HG03432 (cell line): ENCODE data around the gene C2orf66.

Source experiments
- ATAC-seq: cut with Tn5 transposase; IDR thresholded peaks from one replicate; pipeline ENCODE4 v1.9.1; 2021; ENCODE audit warnings: mild to moderate bottlenecking, moderate library complexity; ENCODE audit not compliant: unreplicated experiment

C2orf66 gene

DNA sequence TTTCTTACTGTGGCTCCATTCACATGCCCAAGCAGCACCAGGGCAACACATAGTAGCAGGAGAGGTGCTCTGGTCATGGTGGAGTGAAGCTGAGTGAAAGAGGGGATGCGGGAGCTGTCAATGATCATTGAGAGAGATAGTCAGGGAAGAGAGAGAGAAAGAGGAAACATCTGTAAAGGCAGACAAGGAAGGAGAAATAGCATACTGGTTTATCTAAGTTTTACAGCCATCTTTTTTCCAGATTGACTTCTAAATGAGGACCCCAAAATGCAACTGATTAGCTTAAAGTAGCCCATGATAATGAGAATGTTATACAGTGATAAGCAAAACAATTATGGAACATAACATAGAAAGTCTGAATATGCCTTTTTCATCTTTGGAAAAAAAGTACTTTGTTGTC, at the start of gene C2orf66:
C2orf66 (minus strand) TSS at position 96 of the 400 bp plus-strand sequence; CDS start at position 77, 19 bp downstream.
- no peak for ATAC-seq

DNA sequence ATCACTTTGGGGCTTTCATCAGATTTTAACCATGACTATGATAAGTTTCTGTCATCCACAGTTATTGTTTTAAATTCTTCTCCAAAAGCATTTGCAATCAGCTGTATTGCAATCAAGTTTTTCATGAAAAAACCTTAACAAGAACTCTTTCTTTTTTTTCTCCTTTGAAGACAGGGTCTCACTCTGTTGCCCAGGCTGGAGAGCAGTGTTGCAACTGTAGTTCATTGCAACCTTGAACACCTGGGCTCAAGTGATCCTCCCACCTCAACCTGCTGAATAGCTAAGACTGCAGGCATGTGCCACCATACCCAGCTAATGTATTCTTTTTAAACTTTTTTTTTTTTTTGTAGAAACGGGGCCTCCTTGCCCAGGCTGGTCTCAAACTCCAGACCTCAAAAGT, 45.5 kb upstream of the C2orf66 start:
- ATAC-seq: no peak

DNA sequence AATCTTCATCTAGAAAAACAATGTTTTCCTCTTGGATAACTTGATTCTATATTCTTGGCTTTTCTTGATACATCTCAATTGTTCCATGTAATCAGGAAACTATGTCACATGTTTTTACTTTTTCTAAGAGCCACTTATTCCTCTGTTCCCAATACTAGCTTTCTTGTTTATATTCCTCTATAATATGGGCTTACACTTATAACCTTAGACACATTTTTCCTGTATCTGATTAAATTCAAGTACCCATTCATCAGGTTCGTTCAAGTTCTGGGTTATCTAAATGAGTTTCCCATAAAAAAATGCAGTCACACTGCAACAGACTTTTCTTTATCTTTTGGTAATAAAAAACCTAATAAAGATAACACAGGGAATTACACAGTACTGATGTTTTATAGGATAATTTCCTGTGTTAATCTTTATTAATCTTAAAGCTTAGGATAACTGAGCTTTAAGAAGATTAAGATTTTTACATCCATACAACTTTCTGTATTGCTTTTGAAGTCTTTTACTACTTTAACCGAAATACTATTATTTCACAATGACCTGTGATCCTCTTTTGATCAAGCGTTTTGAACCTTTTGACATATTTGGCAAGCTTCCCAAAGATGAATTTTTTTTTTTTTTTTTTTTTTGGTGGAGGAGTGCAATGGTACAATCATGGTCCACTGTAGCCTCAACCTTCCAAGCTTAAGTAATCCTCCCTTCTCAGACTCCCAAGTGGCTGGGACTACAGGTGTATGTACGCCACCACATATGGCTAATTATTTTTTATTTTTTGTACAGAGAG, 44.3 kb upstream of the C2orf66 start:
- no peak for ATAC-seq

DNA sequence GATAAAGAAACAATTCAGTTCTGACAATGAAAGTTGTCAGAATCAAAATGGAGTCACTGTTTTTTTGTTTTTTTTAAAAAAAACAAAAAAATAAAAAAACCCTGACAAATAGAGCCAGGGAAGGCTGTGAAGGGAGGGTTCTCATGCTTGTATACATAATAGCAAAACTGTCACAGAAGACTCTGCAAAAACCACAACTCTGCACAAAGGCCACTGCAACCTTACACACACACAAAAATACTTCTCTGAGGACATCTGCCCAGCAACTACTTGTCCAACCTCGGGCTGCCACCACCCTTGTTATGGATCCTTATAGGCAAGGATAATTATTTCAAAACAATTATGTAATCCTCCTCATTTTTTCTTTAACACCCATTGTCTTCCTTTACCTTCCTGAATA, 41.9 kb upstream of the C2orf66 start:
- ATAC-seq: no peak

DNA sequence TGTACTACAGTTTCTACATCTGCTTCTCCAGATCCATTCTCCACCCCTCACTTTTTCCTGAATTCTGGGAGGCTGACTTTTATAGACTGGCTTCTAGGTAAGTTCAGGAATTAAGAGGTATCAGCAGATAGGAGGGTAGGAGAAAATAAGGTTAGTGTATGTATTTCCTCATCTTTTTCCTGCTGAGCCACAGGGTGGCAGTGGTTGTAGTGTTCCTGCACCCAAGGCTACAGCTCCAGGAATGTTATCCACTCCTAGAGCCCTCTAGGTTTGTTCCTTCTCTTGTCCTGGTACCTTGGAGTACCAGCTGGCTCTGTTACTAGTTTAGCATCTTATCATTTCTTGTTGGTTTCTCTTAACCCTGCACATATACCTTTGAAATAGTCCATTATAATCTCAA, 40.7 kb upstream of the C2orf66 start:
- no peak for ATAC-seq

DNA sequence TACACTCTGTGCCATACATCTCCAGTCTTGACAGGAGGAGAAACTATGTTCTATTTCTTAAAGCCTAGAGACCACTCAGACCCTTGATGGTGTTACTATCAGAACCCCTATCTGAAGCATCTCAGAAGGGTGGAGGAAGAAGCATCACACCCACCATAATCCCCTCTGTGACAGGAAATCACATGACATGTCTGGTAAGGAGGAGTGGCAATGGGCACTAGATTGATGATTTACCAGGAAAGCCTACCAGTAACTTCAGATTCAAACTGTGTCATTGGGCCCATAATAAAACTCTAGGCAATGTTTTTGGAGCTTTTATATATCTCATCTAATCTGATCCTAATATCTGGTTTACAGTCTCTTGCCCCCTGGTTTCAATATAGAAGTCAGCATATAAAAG, 37.1 kb upstream of the C2orf66 start:
- ATAC-seq: no peak

DNA sequence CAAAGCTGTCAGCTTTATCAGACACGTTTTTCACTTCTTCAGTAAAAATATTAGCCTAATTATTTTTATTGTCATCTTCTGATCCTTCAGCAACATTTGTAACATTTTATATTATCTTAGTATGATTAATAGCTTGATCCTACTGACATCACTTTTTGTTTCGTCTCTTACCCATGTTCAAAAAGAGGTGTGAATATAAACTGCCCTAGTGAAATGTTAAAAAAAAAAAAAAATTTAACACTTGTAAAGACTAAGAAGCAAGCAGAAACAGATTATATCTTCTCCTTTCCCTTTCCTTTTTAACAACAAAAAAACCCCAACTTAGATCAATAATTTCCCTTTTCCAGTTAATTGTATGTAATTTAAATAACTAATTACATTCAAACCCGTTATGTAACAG, 36.2 kb upstream of the C2orf66 start:
- no peak for ATAC-seq

DNA sequence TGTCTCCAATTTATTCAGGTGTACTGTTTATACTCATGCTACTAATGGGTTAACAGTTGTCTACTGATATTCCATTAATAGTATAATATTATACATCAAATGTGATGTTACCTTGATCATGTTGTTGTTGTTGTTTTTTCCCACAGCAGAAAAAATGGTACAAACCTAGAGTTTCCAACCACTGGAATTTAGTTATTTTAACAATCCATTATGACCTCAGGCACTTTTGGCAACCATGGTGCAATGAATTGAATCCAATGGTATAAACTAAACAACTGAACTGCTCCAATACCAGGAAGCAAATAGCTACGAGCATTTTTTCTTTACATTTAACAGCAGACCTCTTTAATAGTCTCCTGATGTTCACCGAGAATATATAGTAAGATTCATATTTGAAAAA, 31.0 kb upstream of the C2orf66 start:
- ATAC-seq: no peak

DNA sequence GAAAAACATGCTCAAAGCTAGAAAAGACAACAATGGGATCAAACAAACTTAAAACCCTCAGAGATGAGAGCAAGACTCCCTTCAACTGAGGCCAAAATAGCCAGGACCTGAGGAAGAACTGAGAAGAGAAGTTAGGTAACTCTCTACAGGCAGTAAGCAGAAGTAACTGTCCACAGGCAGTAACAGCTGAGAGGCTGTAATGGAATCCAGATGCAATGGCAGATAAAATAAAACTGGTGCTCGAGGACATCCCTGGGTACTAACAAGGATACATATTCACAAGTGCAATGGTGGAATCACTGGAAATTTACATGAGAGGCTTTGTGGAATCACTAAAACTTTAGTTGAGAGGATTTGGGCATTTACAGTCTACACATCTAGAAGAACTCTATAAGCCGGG, 30.4 kb upstream of the C2orf66 start:
- no peak for ATAC-seq

DNA sequence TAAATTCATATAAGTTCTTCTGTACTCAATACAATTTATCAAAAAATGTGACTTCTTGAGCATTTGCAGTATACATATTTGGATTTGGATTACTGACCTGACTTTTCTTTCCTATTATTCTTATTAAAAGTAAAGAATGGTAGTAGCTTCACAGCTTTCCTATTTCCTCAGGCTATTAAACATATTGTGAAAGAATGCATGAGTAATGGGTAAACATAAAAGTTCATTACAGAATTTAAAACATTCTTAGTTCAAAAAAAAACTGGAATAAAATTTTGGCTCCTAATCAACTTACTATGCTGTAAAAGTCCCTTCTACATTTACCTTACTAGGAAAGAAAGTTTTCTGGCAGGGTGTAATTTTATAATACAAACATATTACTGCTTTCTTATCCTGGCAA, 27.3 kb upstream of the C2orf66 start:
- ATAC-seq: no peak

DNA sequence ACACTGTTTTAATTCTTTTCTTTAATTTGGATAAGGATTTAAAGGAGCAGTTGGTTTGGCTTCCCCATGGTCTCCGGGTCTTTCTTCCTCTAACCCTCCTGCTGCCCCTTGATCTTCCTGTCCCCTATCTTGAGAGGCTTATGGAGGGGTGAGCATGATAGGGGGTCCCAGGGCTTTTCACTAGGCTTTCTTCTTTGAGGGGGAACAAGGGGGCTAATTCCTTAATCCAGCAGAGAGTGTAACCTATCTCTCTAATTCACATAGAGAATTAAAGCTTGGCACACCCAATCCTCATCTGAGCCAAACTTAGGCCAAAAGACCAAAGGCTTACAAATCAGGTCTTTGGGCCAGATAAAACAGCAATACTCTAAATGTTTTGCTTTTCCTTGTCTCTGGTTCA, 21.5 kb upstream of the C2orf66 start:
- ATAC-seq: no peak

DNA sequence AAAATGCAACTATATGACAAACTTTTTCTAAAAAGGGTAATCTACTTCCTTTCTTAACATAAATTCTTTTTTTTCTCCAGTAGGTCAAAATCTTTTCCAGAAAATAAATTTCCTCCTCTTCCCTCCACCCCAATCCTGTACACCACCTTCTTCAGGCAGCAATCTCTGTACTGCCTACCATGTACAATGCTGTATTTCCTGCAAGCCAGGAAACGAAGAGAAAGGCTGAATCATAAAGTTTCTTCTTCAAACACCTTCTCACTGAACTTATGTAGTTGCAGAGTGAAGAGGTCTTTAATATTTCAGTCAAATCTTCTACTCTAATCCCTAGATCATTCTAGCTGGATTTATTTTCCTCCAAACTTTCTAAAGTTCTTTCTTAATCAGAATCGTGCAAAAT, 18.2 kb upstream of the C2orf66 start:
- ATAC-seq: no peak

DNA sequence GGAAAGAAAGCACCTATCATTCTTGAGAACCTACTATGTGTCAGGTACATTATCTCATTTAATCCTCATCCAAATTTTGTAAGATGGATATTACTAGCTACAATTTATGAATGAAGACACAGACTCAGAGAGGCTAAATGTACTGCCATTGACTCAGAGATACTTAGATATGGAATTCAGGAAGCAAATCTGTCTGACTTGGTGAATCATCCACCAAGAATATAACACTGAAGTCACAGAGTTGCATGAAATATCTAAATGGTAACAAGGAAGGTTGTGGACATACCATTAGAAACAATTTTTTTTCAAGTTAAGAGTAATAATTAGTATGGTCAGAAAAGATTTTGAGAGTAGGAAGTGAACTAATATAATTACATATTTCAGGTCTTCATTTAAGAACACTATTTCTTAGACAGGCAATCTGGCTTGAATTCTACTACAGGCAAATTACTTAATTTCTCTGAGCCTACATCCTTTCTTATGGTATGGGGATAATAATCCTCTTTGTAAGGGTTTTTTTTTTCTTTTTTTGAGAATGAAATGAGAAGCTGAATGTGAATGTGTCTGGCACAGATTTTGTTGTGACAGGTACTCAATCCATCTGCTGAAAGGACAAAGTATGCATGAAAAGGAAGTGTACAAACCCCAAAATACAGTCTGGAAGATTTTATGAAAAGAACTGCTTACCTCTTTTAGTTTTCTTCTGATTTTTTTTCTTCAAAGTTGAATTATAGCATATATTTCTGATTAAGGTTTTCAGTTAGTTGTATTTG, 14.8 kb upstream of the C2orf66 start:
- no peak for ATAC-seq

DNA sequence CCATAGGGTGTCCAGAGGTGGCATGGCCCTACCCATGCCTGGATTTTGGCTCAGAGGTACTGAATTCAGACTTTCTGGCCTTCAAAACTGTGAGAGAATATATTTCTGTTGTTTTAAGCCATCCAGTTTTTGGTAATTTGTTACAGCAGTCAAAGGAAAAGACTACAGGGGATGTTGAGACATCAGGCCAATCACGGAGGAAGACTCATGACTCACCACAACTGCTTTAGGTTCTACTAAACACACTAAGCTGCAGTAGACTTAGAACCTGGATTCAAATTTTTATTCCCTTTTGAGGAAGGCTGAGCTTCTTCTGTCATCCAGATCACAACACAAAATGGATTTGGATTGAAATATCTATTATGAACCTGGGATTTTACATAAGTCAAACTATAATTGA, 12.0 kb upstream of the C2orf66 start:
- ATAC-seq: no peak

DNA sequence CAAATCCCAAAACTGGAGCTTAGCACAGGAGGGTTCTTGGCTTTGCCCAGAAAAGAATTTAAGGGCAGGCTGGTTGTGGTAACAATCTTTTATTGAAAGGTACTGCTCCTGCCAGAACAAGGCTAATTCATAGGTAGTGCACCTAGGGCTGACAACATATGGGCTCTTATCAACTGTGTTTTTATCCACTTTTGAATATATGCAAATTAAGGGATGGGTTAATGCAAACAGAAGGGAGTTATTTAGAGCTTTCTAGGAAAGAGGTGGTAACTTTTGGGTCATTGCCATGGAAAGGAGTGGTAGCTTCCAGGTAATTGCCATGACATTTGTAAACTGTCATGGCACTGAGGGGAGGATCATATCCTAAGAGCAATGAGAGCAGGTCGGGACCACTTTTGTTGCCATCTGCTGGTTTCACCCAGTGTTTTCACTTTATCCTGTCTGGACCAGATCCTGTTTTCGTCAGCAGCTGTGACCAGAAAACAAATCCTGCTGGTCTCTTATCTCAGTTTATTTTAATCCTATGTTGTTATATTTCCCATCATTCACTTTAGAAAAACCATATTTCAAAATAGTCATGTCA, 981 bp downstream of the C2orf66 start:
- no peak for ATAC-seq

DNA sequence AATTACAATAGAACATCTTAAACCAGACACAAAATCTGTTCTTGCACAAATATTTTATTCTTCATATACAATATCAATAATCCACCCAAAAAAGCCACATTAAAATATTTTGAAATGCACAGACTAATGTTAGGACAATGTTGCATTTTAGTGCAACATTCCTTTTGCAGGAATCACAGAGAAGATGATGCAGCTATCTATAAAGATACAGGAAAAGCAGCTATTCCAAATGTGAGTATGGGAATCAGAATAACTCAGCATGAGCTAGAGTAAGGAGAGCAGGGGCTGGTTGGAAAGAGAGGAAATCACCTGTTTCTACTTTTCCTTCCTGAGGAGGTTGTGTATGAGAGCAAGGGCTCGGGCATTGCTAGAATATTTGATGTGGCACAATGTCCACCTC, 4.8 kb downstream of the C2orf66 start:
- no peak for ATAC-seq

DNA sequence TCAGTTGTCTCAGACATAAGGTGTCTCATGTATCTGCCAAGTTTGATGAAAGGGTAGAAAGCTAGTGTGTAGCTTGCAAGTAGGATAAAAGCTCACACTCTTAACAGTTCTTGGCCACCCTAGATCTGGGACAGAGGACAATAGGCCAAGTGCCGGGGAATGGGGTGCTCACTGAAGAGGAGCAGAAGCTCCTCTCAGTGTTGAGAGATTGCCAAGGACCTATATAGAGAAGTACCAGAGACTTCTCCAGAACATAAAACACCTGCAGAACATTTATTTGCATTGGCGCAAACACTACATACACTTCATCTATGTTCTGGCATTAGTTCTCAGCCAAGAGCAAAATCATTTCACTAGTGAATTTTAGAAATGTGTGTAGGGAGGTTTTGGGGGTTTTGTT, 6.8 kb downstream of the C2orf66 start:
- no peak for ATAC-seq

DNA sequence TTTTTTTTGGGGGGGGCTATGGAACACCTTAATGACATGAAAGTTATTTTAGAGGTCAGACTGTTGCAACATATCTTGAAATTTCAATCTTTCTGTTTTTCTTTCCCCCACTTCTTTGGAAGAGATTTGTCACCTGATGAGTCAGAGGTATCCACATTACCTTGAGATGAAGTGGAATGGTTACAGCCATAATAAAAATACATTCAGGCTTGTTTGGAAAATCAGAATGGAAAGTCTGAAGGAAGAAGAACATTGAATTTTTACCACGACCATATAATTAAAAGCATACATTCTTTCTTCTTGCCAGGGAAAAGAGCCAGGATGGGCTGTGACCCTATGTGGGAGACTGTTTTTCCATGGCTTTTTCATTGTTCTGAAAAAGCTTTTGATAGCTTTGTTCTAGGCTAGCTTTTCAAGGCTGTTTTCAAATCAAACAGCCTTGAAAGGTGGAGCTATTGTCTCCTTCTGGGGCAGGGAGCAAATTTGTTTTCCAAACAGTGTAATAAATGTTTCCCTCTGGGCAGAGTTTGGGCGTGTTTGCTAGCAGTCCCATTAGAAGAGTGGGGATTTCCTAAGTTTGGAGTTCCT, 7.4 kb downstream of the C2orf66 start:
- ATAC-seq: no peak

DNA sequence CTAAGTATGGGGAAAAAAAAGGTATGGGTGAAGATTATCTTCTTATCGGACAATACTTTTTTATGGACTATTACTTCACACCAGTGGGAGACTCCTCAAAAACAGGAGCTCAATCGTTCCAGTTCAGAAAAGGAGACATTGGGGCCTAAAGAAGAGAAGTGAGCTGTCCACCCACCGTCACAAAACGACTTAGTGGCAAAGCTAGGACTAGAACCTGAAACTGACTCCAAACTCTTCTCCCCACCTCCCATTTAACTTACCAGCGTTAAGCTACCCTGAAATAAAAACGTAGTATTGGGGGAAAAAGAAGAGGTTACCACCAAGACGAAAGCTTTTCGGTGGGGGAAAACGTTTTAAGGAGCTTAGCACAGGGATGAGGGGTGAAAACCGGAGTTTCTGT, 10.2 kb downstream of the C2orf66 start:
- ATAC-seq: no peak

DNA sequence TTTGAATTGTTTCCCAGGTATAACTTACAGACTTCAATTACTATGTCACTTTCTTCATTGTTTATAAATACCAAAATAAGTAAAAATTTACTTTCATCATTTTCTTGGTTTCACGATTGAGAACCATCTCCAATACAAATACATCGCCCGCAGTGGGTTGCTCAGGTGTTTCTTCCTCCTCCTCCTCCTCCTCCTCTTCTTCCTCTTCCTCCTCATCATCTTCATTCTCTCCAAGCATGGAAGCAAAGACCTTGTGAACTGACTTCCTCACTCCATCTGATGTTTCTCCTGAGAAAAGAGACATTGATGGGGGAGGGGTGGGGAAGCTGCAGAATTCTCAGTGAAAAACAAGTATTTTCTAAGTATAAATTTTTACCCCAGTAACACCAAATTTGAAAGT, 16.3 kb downstream of the C2orf66 start:
- no peak for ATAC-seq

DNA sequence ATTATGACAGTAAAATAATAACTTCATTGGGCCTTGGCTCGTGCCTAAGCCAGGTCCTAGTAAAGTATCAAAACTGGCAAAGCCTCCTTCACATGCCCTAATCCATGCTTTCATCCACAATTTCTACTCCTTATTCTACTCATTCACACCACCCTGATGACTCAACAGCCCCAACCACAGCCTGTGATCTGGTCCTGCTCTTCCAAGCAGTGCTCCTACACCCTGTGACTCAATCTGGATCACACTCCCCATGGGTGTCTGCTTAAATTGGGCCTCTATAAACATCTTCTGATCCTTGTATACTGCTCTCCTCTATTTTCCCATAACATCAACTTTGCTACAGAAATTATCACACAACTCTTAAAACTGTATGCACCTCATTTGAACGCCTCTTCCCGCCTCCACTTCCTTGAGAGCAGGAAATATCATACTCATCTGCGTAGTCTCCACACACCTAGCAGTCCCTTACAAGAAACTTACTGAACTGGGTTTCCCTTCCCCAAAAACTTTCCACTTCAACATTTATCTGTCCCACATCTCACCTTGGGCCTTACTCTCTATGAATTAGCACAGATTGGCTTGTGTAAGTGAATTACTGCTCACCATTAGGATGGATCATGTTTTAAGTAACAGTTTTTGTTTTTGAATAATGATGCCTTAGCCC, 25.6 kb downstream of the C2orf66 start:
- ATAC-seq: peak; percentile 63
